ENCODE results near the gene CAPZA2. TPM values are rescaled to one million over a fixed set of nuclear protein-coding genes. Genes with fewer than 3 reads are reported as not detected.

Gene CAPZA2
- 177 and 183 TPM in 2 replicates for total RNA-seq

GRCh38 chr7:116862234-116862950, at the start of gene CAPZA2:
Gene CAPZA2, plus strand, starts transcription at chr7:116862587. Its CDS starts 25 bp downstream, at chr7:116862612.

GRCh38 chr7:116953372-116953905, 91.1 kb downstream of the CAPZA2 start, which contains the start of gene ST7:
Gene ST7, plus strand, starts transcription at chr7:116953501. Its CDS starts 40 bp downstream, at chr7:116953541.

Other genes starting within 250 kb of the CAPZA2 start
- 67.1 and 105 TPM in 2 replicates for gene MET, start 190.4 kb upstream of the CAPZA2 start, total RNA-seq
- 25.5 and 25.7 TPM in 2 replicates for gene ST7, start 90.9 kb downstream of the CAPZA2 start, total RNA-seq